Measurements from ENCODE around the gene TRAFD1.

GRCh38 chr12:112183141-112184021 is 58.0 kb downstream of the TRAFD1 start:
- TF ChIP-seq, protein P1, sequence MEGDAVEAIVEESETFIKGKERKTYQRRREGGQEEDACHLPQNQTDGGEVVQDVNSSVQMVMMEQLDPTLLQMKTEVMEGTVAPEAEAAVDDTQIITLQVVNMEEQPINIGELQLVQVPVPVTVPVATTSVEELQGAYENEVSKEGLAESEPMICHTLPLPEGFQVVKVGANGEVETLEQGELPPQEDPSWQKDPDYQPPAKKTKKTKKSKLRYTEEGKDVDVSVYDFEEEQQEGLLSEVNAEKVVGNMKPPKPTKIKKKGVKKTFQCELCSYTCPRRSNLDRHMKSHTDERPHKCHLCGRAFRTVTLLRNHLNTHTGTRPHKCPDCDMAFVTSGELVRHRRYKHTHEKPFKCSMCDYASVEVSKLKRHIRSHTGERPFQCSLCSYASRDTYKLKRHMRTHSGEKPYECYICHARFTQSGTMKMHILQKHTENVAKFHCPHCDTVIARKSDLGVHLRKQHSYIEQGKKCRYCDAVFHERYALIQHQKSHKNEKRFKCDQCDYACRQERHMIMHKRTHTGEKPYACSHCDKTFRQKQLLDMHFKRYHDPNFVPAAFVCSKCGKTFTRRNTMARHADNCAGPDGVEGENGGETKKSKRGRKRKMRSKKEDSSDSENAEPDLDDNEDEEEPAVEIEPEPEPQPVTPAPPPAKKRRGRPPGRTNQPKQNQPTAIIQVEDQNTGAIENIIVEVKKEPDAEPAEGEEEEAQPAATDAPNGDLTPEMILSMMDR (IDR thresholded peaks at IDR 0.05): no peak
- no peak for TF ChIP-seq POLR2AphosphoS5 (IDR thresholded peaks at IDR 0.05)
- TF ChIP-seq POLR2A (IDR thresholded peaks at IDR 0.05): no peak

Data from suprapubic skin (tissue), 4 donors.